Cortex of kidney (tissue), 1 donor: Measurements from ENCODE around the gene AOPEP.

Experiments
- DNase-seq: peaks from one replicate; lab custom pipeline; 2025; lab: John Stamatoyannopoulos, UW

Gene AOPEP

DNA sequence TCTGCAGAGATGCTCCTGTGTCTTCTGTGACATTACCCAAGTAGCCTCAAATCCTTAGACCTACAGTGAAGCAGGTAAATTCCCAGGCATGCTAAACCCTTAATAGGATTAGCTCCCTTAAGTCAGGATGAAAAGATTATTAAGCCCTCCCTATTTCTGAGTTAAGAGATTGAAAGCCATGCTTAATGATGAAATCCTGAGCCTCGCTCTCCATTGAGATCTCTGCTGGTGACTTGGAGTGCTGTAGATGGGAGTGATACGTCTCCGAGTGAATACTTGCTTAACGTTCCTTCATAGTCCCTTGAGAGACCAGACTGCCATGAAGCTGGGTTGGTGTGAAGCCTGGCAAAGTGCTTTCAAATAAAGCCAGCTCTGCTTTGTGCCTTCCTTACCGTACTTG, 34.2 kb downstream of the AOPEP start:
- DNase-seq: no peak

DNA sequence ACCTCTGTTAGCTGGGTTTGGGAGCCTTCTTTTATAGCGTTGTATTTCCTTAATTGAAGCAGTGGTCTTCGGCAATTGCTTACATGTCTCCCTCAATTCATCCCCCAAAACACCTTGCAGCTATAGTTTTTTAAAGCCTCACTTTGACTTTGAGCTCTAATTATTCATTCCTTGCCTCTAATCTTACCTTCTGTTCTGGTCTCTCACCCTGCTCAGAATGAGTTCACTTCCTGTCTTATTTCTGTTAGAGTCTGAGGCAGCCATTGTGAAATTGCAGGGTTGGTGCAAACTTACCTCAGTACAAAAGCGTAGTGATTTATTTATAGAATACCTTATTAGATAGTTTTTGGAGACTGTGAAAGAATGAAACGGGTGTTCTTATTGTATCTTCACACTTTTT, 35.0 kb downstream of the AOPEP start:
- no peak for DNase-seq

DNA sequence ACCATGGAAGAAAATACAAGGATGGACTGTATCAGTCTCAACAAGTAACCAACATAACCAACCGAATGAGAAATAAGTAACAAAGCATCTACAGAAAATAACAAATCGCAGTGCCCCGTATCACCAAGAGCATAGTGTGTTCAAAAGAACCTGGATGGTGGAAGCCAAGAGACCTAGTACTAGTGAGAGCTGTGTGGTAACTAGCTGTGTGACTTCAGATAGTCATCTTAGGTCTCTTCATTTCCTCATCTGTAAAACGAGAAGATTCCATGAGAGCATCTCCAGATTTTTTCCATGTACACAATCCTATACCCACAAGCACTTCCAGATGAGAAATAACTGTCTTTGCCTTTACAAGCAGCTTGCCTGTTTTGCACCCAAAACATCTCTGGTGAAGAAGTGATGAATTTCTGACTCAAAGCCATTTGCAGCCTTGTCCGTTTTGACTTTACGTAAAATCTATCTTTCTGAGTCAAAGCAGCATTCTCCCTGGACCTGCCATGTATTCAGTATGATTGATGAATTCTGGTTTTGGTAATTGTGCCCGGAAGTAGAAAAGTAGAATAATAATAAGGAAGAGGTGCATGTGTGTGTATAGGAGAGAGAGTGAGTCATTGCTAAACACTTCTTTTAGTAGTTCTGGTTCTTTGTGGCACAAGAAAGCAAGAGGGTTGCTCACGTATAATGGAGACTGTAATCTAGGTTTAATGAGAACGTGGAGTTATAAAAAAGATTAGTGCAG, 41.0 kb downstream of the AOPEP start:
- no peak for DNase-seq

DNA sequence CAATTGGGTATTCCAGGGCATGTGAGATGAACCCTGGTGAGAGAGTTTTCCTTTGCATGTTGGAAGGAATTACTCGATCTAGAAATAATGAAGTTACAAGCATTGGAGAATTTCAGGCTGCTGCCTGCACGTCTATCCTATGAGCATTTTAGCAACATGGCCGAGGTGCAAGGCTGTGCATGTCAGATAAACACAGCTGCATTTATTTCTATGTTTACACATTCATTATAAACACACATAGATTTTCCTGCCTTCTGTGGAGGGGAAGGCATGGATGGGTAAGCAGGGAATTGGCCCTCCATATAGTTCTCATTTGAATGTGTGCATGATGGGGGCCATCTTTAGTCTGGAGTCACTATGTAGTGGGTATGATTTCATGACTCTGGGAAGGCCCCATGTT, 42.3 kb downstream of the AOPEP start:
- DNase-seq: no peak

DNA sequence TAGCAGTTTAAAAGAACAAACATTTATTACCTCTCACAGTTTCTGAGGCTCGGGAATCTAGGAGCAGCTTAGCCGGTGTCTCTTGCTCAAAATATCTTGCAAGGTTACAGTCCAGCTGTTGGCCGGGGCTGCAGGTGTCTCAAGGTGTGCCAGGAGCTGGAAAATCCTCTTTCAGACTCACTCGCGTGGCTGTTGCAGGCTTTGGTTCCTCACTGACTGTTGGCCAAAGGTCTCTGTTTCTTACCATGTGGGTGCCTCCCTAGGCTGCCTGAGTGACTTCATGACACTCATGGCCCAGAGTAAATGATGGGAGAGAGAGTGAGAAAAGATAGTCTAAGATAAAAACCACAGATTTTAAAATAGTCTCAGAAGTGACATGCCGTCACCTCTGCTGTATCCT, 43.8 kb downstream of the AOPEP start:
- no peak for DNase-seq

DNA sequence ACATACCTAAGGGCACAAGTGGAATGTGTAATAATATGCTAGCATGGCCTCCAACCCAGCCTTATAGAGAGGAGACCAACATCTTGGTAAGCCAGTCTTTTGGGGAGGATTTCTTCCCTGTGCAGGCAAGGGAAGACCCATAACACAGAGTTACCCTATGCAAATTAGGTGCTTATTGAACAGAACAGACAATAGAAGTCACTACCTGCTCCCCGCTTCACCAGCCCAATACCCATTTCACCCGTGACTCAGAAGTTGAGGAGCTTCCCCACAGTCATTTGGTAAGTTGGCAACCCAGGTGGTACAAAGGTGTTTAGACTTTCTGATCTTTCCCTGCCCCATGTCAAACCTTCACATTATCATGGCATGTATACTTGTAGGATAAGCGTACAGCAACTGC, 44.6 kb downstream of the AOPEP start:
- DNase-seq: no peak

DNA sequence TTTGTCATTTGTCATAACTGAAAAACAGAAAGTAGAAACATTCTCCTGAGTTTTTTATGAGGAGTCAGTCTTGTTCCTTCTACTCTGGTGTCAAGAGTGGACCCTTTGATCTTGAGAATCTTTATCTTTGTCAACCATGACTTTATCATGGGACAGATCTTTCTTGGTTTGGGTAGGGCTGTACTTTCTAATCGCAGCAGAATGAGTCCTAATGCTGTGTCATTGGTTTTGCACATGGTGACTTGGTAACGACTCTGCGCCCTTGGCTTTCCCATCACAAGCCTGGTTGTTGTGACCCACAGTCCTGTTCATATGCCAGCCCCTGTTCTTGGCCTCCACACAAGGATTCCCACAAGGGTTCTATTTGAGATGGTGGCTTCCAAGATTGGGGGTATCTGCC, 45.6 kb downstream of the AOPEP start:
- DNase-seq: no peak

DNA sequence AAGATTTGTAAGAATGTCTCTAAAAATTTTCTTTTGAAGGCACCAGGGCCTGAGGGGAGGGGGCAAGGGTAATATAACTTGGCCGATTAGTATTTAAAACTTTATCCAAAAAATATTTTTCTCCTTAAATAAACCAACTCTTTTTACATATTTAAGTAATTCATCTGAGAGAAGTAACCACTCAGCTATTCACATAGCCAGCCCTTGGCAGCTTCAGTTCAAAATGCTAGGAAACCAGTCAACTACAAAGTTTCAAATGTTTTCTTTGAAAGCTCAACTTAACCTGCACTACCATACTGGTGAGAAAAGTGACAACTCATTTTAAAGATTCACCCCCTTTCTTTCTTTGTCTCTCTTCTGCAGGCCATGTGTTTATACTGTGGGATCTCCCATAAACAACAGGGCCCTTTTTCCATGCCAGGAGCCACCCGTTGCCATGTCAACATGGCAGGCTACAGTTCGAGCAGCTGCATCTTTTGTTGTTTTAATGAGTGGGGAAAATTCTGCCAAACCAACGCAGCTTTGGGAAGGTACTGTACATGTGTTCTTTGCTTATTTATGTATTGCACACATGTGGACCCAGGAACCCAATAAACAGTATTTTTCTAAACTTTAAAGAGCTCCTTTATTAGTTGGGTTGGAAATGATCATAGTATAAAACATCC, 46.3 kb downstream of the AOPEP start:
- DNase-seq: no peak

DNA sequence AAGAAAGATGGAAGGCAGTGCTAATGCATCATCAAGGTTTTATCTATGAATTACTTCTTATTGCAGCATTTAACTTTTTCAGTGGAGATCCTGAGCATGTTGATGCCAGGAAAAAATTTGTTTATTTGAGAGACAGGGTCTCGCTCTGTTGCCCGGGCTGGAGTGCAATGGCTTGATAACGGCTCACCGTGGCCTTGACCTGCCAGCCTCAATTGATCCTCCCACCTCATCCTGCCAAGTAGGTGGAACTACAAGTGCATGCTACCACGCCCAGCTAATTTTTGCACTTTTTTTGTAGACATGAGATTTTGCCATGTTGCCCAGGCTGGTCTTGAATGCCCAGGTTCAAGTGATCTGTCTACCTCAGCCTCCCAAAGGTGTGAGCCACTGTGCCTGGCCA, 47.2 kb downstream of the AOPEP start:
- DNase-seq: no peak

DNA sequence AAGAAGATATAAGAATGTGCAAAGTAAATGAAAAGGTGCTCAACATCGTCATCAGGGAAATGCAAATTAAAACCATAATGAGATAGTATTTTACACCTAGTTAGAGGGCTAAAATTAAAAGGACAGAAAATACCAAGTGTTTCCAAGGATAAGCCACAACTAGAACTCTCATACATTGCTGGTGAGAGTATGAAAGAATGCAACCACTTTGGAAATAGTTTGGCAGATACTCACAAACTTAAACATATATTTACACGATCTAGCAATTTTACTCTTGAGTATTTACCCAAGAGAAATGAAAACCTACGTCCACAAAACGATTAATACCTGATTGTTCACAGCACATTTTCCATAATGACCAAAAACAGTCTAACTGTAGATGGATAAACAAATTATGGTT, 51.5 kb downstream of the AOPEP start:
- no peak for DNase-seq

DNA sequence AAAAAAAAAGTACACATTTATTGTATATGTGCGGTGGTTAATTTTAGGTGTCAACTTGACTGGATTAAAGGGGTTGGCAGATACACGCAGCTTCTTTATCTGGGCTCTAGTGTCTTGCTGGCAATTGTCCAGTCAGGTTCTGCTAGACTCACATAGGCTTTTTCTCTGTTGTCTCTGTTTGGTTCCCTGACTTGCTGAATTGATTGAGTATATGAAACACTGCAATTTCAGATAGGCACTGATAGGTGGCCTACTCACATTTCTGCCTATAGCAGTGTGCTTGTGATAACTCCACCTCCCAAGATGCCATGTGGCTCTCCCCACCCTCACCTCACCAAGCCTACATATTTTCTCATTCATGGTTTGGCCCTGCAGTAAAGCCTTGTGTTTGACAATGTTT, 52.5 kb downstream of the AOPEP start:
- no peak for DNase-seq

DNA sequence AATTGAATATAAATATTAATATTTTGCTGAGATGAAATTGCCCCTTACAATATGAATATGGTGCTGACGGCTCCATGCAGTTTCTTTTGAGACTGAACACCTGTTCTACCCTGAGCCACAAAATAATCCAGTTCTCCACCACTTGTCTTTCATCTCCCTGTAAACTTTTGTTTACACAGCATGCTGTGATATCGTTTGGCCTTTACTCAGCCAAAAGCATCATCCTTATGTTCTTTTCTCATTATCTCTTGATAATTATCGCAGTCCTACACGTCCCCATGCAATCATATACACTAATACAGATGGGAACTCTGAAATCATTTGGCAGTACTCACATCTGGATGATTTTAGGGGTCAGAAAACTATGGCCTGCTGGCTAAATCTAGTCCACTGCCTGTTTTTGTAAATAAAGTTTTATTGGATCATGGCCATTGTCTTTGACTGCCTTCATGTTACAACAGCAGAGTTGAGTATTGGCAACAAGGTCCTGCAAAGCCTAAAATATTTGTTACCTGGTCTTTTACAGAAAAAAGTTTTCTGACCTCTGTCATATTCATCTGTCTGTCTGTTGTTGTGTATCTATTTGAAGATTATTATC, 53.3 kb downstream of the AOPEP start:
- DNase-seq: no peak

DNA sequence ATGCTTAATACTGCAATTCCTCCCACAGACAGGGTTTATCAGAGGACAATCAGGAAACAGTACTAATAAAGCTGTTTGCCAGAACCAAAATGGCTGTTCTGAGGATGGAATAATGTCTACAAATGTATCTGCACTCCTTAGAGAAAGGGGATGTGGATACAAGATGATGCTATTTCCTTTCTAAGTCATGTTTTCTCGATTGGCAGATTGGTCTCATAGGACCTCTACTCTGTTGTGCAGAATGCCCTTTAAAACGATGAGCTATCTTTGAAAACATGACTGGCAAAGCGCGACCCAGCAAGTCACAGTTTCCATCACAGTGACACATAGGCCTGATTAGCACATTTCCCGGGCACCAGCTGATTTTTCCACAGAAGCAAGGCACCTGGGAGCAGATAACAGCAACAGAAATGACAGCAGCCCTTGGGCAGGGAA, 54.0 kb downstream of the AOPEP start:
- no peak for DNase-seq

DNA sequence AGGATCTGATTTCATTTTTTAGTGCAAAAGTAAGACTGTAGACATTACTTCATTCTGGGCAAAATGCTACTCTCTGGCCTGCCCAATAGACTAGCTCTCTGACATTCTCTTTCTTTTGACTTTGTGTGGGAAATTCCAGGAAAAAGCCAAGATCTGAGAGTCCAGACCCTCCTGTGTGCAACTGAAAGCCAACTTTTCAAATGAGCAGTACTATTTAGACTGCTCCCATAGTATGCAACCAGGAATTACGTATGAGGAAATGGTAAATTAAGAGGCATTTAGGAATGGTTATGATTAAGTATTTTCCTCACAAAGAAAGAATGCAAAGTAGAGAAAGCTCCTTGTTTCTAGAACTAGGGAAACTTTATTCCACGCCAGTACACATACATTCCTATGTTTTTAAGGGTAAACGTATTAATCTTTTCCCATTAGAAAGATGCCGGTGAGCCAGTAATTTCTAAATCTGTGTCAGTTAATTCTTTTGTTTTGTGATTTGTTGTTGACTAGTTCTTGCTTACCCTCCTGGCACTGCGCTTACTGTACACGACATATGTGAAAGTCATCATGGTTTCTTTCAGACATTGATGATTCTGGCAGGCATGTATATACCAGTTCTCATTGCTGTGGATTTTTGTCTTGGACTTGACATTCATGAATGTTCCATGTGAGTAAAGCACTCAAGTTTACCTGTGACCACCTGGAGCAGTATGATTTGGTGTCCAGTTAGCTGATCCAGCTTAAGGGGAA, 56.0 kb downstream of the AOPEP start:
- DNase-seq: no peak

DNA sequence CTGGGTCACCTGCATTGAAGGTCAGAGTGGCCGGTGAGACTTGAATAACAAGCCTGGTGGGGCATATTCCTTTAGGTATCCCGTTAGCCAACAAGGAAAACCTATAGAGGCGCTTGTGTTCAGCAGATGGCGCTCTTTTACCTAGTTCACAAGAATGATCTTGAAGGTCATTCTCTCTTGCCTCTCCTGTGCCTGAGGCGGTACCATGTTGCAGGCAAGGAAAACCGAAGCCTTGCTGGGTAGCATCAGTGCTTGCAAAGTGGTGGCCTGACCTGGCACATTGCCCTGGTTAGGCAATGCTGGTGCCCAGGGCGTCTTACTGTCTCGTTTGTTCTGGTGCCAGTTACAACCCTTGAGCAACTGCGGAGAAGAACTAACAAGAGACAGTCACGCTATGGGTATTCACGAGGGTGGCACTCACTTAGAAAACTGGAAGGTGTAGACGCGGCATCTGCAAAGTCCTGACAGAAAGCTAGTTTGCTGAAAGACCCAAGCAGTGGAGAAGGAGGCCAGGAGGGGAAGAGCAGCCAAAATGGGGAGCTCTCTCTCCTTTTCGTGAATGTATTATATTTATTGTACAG, 56.7 kb downstream of the AOPEP start:
- no peak for DNase-seq

DNA sequence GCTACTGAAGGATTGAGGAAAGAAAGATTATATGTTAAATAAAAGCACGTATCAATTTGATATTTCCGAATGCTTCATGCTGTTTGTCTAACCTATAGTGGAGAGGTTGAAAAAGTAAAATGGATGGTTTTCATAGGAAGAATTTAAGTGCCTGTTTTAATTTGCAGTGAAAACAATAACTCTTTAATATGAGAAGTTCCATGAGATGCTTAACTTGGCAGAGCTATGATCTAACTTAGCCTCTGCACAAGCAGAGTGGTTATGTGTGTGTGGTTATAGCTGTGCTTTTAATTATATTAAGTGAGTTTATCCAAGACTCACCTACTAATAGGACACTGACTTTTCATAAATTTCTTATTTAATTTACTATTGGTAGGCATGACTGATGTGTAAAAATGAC, 57.4 kb downstream of the AOPEP start:
- DNase-seq: no peak

DNA sequence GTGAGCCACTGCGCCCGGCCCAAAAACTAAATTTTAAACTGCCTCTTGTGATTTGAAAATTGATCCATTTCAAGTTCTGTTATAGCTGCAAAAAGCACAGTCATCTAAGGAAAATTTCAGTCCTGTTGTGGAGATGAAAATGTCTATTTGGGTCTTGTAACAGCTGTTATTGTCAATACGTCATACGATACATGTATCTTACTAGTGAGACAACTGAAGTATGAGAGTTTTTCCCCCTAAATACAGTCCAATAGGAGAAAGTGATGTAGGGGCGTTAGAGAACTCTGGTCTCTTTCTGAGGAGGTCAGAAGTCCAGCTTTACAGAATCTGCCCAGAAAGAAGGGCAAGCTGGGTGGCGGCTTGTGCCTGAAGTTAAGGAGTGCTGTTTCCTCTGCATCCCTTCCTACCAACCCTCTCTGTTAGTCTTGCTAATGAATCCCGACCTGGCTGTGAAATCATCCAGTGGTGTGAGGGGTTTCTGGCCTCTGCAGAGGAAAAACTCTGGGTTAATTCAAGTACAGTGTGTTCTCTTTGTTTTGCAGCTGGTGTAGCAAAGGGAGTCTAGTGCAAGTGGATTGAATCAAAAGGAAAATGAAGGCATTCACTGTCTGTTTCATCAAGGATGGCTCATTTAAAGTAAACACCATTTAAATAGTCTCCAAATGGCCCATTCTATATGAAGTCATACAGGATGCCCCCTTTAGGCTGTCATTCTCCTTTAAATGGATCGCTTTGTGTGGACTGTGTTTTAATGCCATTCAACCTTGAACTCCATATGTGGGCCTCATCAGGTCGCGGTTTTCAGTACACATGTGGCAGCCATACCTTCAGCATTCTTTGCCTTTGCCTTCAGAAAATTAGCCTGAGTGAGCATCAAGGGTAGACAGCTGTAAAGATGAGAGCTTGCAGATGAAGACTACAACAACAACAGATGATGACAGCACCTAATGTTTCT, 59.0 kb downstream of the AOPEP start:
- no peak for DNase-seq

DNA sequence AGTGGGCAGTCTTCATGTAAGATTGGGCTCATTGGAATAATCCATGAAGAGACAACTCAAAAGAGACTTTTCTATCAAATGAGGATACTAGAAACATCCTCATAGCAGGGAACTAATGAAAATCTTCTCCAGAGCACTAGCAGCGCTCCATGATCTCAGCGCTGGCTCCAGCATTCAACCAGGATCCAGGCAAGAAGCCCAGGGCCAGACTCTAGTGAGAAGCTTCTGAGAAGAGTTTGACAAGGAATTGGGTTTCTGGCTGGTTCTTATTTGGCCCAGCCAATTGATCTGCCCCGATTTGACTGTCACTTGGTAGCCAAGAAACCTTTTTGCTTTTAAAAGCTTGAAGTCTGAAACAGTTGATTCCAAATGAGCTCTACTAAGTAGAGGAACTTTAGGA, 60.1 kb downstream of the AOPEP start:
- DNase-seq: no peak

DNA sequence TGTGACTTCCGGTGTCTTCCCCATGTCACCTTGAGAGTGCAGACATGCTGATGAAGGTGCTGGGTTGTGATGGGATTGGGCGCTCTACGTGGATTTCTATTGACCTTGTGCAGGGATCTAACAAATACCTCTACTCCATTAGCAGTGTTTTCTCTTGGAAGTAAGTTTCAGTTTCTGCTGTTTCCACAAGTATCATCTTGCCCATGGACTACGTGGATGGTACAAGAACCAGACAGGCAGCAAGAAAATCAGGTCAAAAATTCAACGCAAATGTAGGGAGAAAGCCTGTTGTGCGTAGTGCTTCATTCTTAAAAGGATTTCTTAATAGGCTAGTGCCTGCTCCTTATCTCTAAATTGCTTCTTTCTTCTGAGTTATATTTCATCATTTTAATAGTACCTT, 60.8 kb downstream of the AOPEP start:
- no peak for DNase-seq

DNA sequence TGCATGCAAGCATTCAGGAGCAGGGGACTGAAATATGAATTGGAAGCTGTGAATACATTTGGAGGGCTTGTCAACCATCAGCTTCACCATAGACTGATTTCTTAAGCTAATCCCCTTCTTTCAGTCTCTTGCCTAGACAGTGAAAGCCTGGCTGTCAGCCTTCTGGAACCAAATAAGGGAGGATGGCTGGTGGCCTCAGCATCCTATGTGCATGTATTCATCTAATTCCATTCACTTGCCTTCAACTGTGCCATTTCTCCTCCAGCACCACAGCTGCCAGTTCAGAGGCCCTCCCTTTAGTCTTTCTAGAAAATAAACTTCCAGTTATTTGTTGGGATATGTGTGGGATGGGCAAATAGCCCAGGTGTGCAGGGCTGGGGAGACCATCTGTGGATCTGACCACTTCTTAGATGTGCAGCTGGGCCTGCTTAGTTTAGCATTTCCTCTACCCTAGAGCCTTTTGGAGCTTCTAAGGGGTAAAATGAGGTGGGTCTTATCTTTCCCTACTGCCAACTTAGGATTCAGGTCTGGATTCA, 62.1 kb downstream of the AOPEP start:
- DNase-seq: no peak

DNA sequence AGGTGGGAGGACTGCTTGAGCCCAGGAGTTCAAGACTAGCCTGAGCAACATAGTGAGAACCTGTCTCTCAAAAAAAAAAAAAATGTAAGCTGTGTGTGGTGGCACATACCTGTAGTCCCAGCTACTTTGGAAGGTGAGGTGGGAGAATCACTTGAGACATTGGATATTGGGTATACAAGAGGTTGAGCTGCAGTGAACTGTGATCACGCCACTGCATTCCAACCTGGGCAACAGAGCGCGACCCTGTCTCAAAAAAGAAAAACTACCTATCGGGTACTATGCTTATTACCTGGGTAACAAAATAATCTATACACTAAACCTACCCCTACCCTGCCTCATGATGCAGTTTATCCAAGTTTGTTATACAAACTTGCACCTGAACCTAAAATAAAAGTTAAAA, 64.9 kb downstream of the AOPEP start:
- DNase-seq: no peak
